ENCODE data around the gene PCDHGB2. TPM values are rescaled to one million over a fixed set of nuclear protein-coding genes. Genes with fewer than 3 reads are reported as not detected.
A peak's percentile ranks its signal among the peaks of the same experiment; 100 is the strongest.
"Not testable (repeated sequence)": the region's sequence is repeated elsewhere in the genome, so short reads cannot be mapped to it uniquely, and the experiment has no call there.

Gene PCDHGB2
- polyA plus RNA-seq, 3 donors = 0.01 TPM; not detected in 2

GRCh38 chr5:141373673-141374317 lies 14.0 kb downstream of the PCDHGB2 start, which contains the start of gene PCDHGA6:
PCDHGA6 (plus strand) TSS chr5:141373891; CDS start chr5:141374084, 193 bp downstream.
- Mint-ChIP-seq H3K4me3 (peak within 1 kb of the TSS in 1 of 2 donors; percentile 60), H3K4me1 (peaks cover 8% of the 10 kb centered on the region), H3K36me3 (peaks cover 6 to 11% of the 10 kb centered on the region in 2 donors), H3K27ac (no peak within 1 kb of the TSS), H3K9me3 (peaks cover 42 to 85% (median 73%) of the 10 kb centered on the region in 7 donors), H3K27me3 (ENCODE audit: low read depth in 3 of 3) (peaks cover 39 to 75% (median 64%) of the 10 kb centered on the region in 3 donors)
- H3K9ac ChIP-seq (ENCODE audit: insufficient read depth, low read length, poor library complexity, severe bottlenecking) = no peak within 1 kb of the TSS
- H3K27me3 ChIP-seq (ENCODE audit: control insufficient read depth in 2 of 2, insufficient read depth in 2 of 2, low read length in 2 of 2) = peaks cover 35 to 88% of the 10 kb centered on the region in 2 donors
- no peaks in the 10 kb centered on the region for H4K20me1 ChIP-seq (ENCODE audit: insufficient read depth, low read length)
- H3K4me3 ChIP-seq (replicated peaks in 1 of 3; ENCODE audit: low read depth in 2 of 3, low read length in 3 of 3) = no peak within 1 kb of the TSS
- H3K36me3 ChIP-seq (replicated peaks in 1 of 2; ENCODE audit: control insufficient read depth in 1 of 2, insufficient read depth in 2 of 2, low read length in 2 of 2) = no peaks in the 10 kb centered on the region
- peaks cover 64 to 73% of the 10 kb centered on the region in 2 donors for H3K9me3 ChIP-seq (replicated peaks in 1 of 2; ENCODE audit: control insufficient read depth in 1 of 2, insufficient read depth in 1 of 2, low read length in 2 of 2)
- intact Hi-C loops (cut with micrococcal nuclease) = no loop called here
- TF ChIP-seq, protein P1, sequence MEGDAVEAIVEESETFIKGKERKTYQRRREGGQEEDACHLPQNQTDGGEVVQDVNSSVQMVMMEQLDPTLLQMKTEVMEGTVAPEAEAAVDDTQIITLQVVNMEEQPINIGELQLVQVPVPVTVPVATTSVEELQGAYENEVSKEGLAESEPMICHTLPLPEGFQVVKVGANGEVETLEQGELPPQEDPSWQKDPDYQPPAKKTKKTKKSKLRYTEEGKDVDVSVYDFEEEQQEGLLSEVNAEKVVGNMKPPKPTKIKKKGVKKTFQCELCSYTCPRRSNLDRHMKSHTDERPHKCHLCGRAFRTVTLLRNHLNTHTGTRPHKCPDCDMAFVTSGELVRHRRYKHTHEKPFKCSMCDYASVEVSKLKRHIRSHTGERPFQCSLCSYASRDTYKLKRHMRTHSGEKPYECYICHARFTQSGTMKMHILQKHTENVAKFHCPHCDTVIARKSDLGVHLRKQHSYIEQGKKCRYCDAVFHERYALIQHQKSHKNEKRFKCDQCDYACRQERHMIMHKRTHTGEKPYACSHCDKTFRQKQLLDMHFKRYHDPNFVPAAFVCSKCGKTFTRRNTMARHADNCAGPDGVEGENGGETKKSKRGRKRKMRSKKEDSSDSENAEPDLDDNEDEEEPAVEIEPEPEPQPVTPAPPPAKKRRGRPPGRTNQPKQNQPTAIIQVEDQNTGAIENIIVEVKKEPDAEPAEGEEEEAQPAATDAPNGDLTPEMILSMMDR (IDR thresholded peaks at IDR 0.05) = peak; percentile 17
- no peak within 1 kb of the TSS for H3K4me2 ChIP-seq (replicated peaks; ENCODE audit: extremely low read depth, low read length, poor library complexity, severe bottlenecking)
- no peak for DNase-seq
- H3K79me2 ChIP-seq (ENCODE audit: insufficient read depth, low read length) = no peaks in the 10 kb centered on the region
- no peaks in the 10 kb centered on the region for H3K4me1 ChIP-seq (ENCODE audit: control insufficient read depth in 1 of 2, insufficient read depth in 2 of 2, low read length in 2 of 2)
- H2AFZ ChIP-seq (ENCODE audit: insufficient read depth, low read depth, low read length, poor library complexity, severe bottlenecking) = no peak within 1 kb of the TSS
- H3K27ac ChIP-seq (ENCODE audit: low read depth in 1 of 2, low read length in 2 of 2) = no peak within 1 kb of the TSS
- 29% methylated on average over 26 of the region's 27 CpGs for WGBS (ENCODE audit: insufficient coverage)

GRCh38 chr5:141374627-141375026 lies 14.8 kb downstream of the PCDHGB2 start:
- peaks cover 31 to 82% of the 10 kb centered on the region in 2 donors for H3K27me3 ChIP-seq (ENCODE audit: control insufficient read depth in 2 of 2, insufficient read depth in 2 of 2, low read length in 2 of 2)
- peaks cover 37 to 70% (median 58%) of the 10 kb centered on the region in 3 donors for H3K27me3 Mint-ChIP-seq (ENCODE audit: low read depth in 3 of 3)
- H3K9me3 Mint-ChIP-seq = peaks cover 42 to 83% (median 73%) of the 10 kb centered on the region in 7 donors

GRCh38 chr5:141375444-141376155 lies 15.8 kb downstream of the PCDHGB2 start:
- H3K4me1 ChIP-seq (ENCODE audit: control insufficient read depth in 1 of 2, insufficient read depth in 2 of 2, low read length in 2 of 2); H3K4me1 Mint-ChIP-seq; H3K27ac ChIP-seq (ENCODE audit: low read depth in 1 of 2, low read length in 2 of 2); H3K36me3 ChIP-seq (replicated peaks in 1 of 2; ENCODE audit: control insufficient read depth in 1 of 2, insufficient read depth in 2 of 2, low read length in 2 of 2); H3K79me2 ChIP-seq (ENCODE audit: insufficient read depth, low read length); H3K4me3 ChIP-seq (replicated peaks in 1 of 3; ENCODE audit: low read depth in 2 of 3, low read length in 3 of 3); H2AFZ ChIP-seq (ENCODE audit: insufficient read depth, low read depth, low read length, poor library complexity, severe bottlenecking); H4K20me1 ChIP-seq (ENCODE audit: insufficient read depth, low read length); DNase-seq; H3K4me2 ChIP-seq (replicated peaks; ENCODE audit: extremely low read depth, low read length, poor library complexity, severe bottlenecking); H3K27ac Mint-ChIP-seq; H3K9ac ChIP-seq (ENCODE audit: insufficient read depth, low read length, poor library complexity, severe bottlenecking); intact Hi-C loops (cut with micrococcal nuclease): not testable (repeated sequence)
- Histone ChIP-seq H3K27me3 (ENCODE audit: control insufficient read depth in 2 of 2, insufficient read depth in 2 of 2, low read length in 2 of 2) (peaks cover 29 to 77% of the 10 kb centered on the region in 2 donors), H3K9me3 (replicated peaks in 1 of 2; ENCODE audit: control insufficient read depth in 1 of 2, insufficient read depth in 1 of 2, low read length in 2 of 2) (peaks cover 57 to 67% of the 10 kb centered on the region in 2 donors)
- Mint-ChIP-seq H3K9me3 (peaks cover 38 to 78% (median 69%) of the 10 kb centered on the region in 7 donors), H3K4me3 (peak overlapping the region in 1 of 2 donors; percentile 63), H3K27me3 (ENCODE audit: low read depth in 3 of 3) (peaks cover 34 to 67% (median 48%) of the 10 kb centered on the region in 3 donors), H3K36me3 (peaks cover 6 to 11% of the 10 kb centered on the region in 2 donors)
- WGBS (ENCODE audit: insufficient coverage) = 49% methylated on average over 23 of the region's 48 CpGs

More at GRCh38 chr5:141374627-141375026, 14.8 kb downstream of the PCDHGB2 start:
- no peak overlapping the region for H2AFZ ChIP-seq (ENCODE audit: insufficient read depth, low read depth, low read length, poor library complexity, severe bottlenecking)
- no peak overlapping the region for H3K4me3 ChIP-seq (replicated peaks in 1 of 3; ENCODE audit: low read depth in 2 of 3, low read length in 3 of 3)
- no peaks in the 10 kb centered on the region for H3K4me1 ChIP-seq (ENCODE audit: control insufficient read depth in 1 of 2, insufficient read depth in 2 of 2, low read length in 2 of 2)
- TF ChIP-seq, protein P1 (IDR thresholded peaks at IDR 0.05) = no peak
- H3K4me2 ChIP-seq (replicated peaks; ENCODE audit: extremely low read depth, low read length, poor library complexity, severe bottlenecking) = no peak overlapping the region
- H3K4me1 Mint-ChIP-seq = peaks cover 8% of the 10 kb centered on the region
- H4K20me1 ChIP-seq (ENCODE audit: insufficient read depth, low read length) = no peaks in the 10 kb centered on the region
- peaks cover 64 to 73% of the 10 kb centered on the region in 2 donors for H3K9me3 ChIP-seq (replicated peaks in 1 of 2; ENCODE audit: control insufficient read depth in 1 of 2, insufficient read depth in 1 of 2, low read length in 2 of 2)
- H3K27ac Mint-ChIP-seq = no peak overlapping the region
- 65% methylated on average over 11 of the region's 14 CpGs for WGBS (ENCODE audit: insufficient coverage)
- no peak overlapping the region for H3K27ac ChIP-seq (ENCODE audit: low read depth in 1 of 2, low read length in 2 of 2)
- DNase-seq = no peak
- H3K36me3 Mint-ChIP-seq = peaks cover 6 to 11% of the 10 kb centered on the region in 2 donors
- intact Hi-C loops (cut with micrococcal nuclease) = no loop called here
- peak overlapping the region in 1 of 2 donors; percentile 57 for H3K4me3 Mint-ChIP-seq
- H3K9ac ChIP-seq (ENCODE audit: insufficient read depth, low read length, poor library complexity, severe bottlenecking) = no peak overlapping the region
- no peaks in the 10 kb centered on the region for H3K79me2 ChIP-seq (ENCODE audit: insufficient read depth, low read length)
- no peaks in the 10 kb centered on the region for H3K36me3 ChIP-seq (replicated peaks in 1 of 2; ENCODE audit: control insufficient read depth in 1 of 2, insufficient read depth in 2 of 2, low read length in 2 of 2)
